ENCODE measurements around the gene SLC22A4.
A peak's percentile ranks its signal among the peaks of the same experiment; 100 is the strongest.

The SLC22A4 gene

DNA sequence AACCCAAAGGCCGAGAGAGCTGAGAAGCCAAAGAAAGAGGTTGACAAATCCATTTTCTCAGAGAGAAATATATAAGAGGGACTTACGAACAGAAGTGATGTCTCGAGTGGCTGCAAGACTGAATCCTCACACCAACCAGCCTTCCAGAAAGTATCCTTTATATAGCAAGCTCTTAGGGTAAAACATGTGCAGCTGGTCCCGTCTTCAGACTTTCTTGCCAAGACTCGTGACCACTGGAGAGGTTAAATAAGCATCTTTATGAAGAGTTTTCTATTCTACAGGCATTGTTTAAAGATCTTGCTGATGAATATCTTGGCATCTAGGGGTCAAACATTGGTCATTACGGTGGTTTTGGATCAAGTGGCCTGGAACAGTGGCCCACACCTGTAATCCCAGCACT, 16.9 kb upstream of the SLC22A4 start:
- Histone ChIP-seq H3K27ac (no peak overlapping the region), H3K36me3 (replicated peaks) (peaks cover 14% of the 10 kb centered on the region), H3K4me3 (ENCODE audit: low read depth, low read length) (no peak overlapping the region), H3K27me3 (replicated peaks) (no peaks in the 10 kb centered on the region)
- TF ChIP-seq, protein P1, sequence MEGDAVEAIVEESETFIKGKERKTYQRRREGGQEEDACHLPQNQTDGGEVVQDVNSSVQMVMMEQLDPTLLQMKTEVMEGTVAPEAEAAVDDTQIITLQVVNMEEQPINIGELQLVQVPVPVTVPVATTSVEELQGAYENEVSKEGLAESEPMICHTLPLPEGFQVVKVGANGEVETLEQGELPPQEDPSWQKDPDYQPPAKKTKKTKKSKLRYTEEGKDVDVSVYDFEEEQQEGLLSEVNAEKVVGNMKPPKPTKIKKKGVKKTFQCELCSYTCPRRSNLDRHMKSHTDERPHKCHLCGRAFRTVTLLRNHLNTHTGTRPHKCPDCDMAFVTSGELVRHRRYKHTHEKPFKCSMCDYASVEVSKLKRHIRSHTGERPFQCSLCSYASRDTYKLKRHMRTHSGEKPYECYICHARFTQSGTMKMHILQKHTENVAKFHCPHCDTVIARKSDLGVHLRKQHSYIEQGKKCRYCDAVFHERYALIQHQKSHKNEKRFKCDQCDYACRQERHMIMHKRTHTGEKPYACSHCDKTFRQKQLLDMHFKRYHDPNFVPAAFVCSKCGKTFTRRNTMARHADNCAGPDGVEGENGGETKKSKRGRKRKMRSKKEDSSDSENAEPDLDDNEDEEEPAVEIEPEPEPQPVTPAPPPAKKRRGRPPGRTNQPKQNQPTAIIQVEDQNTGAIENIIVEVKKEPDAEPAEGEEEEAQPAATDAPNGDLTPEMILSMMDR (IDR thresholded peaks at IDR 0.05; ENCODE audit: low read depth, low read length, missing control alignments) = no peak
- no peak for DNase-seq
- in situ Hi-C loops (cut with HindIII; ENCODE audit: low pct_ligation_motif_present, low sequenced_read_pairs) = no loop called here

DNA sequence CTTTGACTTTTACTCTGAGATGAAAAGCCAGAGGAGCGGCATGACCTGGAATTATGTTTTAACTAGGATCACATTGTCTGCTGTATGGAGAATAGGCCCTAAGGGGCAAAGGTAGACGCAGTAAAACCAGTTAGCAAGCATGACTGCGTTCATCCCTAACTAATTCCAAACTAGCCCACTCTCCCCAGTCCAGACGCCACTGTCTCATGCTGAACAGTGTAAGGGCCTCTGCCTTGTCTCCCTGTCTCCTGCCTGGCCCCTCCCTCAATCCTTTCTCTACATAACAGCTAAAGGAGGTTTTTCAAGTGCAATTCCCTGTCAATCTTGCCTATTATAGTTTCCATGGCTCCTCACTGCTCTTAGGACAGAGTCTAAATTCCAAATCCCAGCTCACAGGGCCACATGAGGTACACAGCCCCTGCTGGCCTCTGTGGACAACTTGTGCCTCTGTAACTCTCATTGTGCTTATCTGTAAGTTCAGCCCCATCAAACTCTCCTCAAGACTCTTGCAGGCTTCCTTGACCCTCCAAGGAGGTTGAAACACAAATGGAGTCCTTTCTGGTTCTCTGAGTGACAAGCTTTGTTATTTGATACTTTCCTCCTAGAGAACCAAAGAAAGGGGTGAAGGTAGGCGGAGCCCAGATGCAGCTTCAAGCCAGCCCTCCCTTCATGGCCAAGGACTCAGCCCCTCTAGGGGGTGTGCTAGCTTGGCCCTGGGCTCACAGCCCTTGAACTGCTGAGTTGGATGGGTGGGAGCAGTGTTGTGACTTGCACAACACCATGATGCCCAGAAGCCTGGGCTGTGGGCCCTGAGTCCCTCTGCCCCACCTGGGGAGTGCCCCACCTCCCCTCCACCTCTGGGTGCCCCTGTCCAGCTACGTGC, 16.0 kb upstream of the SLC22A4 start:
- DNase-seq = no peak
- Histone ChIP-seq H3K27ac (no peak overlapping the region), H3K4me3 (ENCODE audit: low read depth, low read length) (no peak overlapping the region), H3K36me3 (replicated peaks) (peaks cover 8% of the 10 kb centered on the region), H3K27me3 (replicated peaks) (no peaks in the 10 kb centered on the region)
- TF ChIP-seq, protein P1 (IDR thresholded peaks at IDR 0.05; ENCODE audit: low read depth, low read length, missing control alignments) = no peak
- in situ Hi-C loops (cut with HindIII; ENCODE audit: low pct_ligation_motif_present, low sequenced_read_pairs) = no loop called here

DNA sequence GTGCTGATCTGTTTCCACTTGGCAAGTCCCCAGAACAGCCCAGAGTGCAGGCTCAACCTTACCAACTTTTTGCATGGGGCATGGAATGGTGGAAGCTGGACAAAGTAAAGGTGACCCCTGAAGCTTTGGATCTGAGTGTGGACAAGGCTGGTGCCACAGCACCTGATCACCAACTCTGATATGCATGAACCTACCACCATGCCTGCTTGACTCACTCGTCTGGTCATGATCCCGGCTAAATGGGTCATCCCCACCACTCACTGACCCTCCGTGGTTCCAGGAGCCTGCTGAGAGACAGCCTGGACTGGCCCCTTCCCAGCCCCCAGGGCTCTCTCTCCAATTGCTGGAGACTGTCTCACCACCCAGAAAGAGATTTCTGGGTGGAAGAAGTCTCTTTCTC, 14.4 kb upstream of the SLC22A4 start:
- DNase-seq = no peak
- no peak overlapping the region for H3K4me3 ChIP-seq (ENCODE audit: low read depth, low read length)
- no peaks in the 10 kb centered on the region for H3K27me3 ChIP-seq (replicated peaks)
- no peaks in the 10 kb centered on the region for H3K36me3 ChIP-seq (replicated peaks)
- no peak overlapping the region for H3K27ac ChIP-seq
- TF ChIP-seq, protein P1 (IDR thresholded peaks at IDR 0.05; ENCODE audit: low read depth, low read length, missing control alignments) = no peak
- in situ Hi-C loops (cut with HindIII; ENCODE audit: low pct_ligation_motif_present, low sequenced_read_pairs) = no loop called here

DNA sequence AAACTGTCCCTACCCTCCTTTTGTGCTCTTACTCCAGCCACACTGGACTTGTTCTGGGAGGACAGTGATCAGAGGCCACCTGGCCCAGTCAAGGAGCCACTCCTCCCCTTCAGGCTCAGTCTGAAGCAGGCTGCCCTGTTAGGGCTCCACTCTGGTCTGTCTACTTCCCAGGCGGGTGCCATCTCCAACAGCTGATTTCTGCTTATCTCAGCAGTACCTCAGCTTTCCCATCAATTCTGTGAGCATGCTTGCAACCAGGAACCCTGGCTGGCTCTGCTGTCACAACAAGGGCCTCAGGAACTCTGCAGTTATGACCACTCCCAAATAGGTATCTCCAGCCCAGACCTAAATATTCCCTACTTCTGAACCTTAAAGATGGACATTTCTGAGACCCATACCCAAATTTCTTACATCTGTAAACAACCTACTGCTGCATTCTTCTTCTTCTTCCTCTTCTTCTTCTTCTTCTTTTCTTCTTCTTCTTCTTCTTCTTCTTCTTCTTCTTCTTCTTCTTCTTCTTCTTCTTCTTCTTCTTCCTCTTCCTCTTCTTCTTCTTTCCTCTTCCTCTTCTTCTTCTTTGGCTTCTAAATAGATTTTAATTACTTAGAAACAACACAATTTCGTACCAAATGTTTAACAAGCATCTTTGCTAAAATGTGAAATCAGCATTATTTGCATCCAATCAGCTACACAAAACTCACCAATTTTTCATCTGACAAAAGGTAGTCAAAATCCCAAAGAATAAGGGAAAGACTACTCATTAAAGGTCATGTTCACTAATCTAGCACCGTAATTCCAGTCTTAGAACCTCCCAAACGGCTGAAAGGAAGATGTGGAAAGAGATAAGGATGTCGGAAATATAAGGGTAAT, 13.6 kb upstream of the SLC22A4 start:
- TF ChIP-seq, protein P1 (IDR thresholded peaks at IDR 0.05; ENCODE audit: low read depth, low read length, missing control alignments) = no peak
- in situ Hi-C loops (cut with HindIII; ENCODE audit: low pct_ligation_motif_present, low sequenced_read_pairs) = no loop called here
- Histone ChIP-seq H3K27ac (no peak overlapping the region), H3K36me3 (replicated peaks) (no peaks in the 10 kb centered on the region), H3K27me3 (replicated peaks) (no peaks in the 10 kb centered on the region), H3K4me3 (ENCODE audit: low read depth, low read length) (no peak overlapping the region)
- no peak for DNase-seq

DNA sequence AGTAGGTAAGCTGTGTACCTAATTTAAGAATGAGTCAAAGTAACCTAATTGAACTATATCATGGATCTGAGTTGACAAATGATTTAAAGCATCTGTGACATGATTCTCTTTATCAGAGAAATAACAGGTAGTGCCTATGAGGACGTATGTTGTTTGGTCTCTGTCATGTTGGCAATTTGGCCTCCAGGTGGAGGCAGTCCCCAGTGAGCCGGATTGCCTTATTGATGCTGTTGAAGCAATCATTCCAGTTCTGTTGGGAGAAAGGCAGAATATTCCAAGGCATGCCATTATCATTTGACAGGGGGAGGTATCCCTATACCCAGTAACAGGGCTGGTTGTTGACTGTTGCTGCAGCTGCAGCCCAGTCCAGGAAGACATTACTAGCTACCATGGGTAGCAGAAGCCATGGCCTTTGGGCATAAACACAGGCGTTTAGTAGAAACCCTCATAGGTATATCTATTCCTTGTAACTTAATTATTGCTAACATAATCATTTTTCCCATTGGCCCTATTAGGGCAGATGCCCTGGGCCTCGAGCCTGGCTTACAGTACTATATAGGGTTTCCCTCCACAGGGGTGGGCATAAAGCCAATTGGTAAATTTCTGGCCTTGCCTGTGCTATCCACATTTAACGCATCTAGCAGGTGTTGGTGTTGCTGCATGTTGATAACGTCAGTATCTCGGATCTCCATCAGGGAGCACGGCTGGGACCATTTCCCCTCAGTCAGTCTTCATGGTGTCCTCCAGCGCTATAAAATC, 12.2 kb upstream of the SLC22A4 start:
- DNase-seq = no peak
- Histone ChIP-seq H3K27me3 (replicated peaks) (no peaks in the 10 kb centered on the region), H3K27ac (no peak overlapping the region), H3K36me3 (replicated peaks) (no peaks in the 10 kb centered on the region), H3K4me3 (ENCODE audit: low read depth, low read length) (no peak overlapping the region)
- TF ChIP-seq, protein P1 (IDR thresholded peaks at IDR 0.05; ENCODE audit: low read depth, low read length, missing control alignments) = peak; percentile 18
- in situ Hi-C loops (cut with HindIII; ENCODE audit: low pct_ligation_motif_present, low sequenced_read_pairs) = no loop called here
